Transverse colon (tissue), 3 donors: ENCODE data around the gene POLD1.

Experiments
- CTCF ChIP-seq, 5 experiments: fragments of 200-600 bp in 3 of 5; fragments of 450-650 bp in 2 of 5; sonication (generic) in 3 of 5; IDR thresholded peaks; 1 replicate in 2 of 5; 2 replicates in 3 of 5; pipeline ENCODE4 v1.5.1; 2016 to 2017; ENCODE audit warnings: antibody characterized with exemption in 5 of 5, inconsistent platforms in 3 of 5, mild to moderate bottlenecking in 2 of 5, moderate library complexity in 1 of 5
- POLR2A ChIP-seq: fragments of 450-650 bp; IDR thresholded peaks from one replicate; pipeline ENCODE4 v1.6.1; 2016; ENCODE audit warnings: antibody characterized with exemption, mild to moderate bottlenecking, moderate library complexity

GRCh38 chr19:50379602-50380001 lies 4.5 kb upstream of the POLD1 start:
- no peak for TF ChIP-seq CTCF (IDR thresholded peaks at IDR 0.05)
- no peak for TF ChIP-seq POLR2A
